ENCODE measurements around the gene ALDH3A2. TPM values are rescaled to one million over a fixed set of nuclear protein-coding genes. Genes with fewer than 3 reads are reported as not detected.

ALDH3A2 gene
- total RNA-seq, 1 experiment from 2014 or later: 44.4 TPM

DNA sequence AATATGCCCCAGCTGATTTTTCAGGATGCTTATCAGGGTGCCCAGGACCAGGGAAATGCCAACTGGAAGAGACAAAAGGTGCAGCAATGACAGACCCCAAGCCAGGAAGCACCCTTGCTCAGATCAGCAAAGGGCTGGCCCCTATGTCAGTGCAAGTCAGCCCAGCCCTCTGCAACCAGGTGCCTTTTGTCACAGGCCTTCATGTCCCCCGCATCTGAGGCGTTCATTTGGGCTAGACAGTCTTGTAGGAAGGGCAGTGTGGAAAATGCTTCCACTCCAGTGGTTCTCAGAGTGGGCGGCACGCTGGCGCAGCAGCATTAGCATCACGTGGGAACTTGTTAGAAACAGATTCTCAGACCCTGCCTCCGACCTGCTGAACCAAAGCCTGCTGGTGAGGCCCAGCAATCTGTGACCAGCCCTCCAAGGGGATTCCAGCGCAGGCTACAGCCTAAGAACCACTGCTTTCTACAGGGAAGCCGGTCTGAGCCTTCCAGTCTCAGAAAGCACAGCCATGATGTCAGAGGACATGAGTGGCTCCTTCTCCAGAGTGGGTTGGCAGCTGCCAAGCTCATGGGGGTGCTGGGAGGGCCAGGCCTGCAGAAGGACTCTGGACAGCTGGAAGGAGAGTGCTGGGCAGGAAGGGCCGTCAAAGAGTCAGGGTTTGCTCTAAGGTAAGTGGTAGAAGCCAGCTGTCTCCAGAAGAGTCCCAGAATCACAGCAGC, 54.7 kb downstream of the ALDH3A2 start:
- Histone ChIP-seq H3K27me3 (ENCODE audit: control insufficient read depth, insufficient read depth, low read length) (no peaks in the 10 kb centered on the region), H3K36me3 (ENCODE audit: control insufficient read depth, insufficient read depth, low read length) (no peaks in the 10 kb centered on the region), H3K4me3 (ENCODE audit: low read depth in 2 of 2, low read length in 2 of 2) (no peak overlapping the region), H3K9me3 (ENCODE audit: control insufficient read depth, insufficient read depth, low read depth, low read length) (no peaks in the 10 kb centered on the region), H3K27ac (ENCODE audit: low read length) (no peak overlapping the region), H3K4me1 (ENCODE audit: control insufficient read depth, insufficient read depth, low read length) (no peaks in the 10 kb centered on the region)
- BruUV-seq (replicated peaks): no TSS peak
- CTCF ChIA-PET: no interaction called here
- POLR2A ChIA-PET: no interaction called here
- no peak for ATAC-seq
- in situ Hi-C loops (cut with HindIII; ENCODE audit: low pct_unique_long_range_greater_than_20kb, low sequenced_read_pairs) (no loop called here), intact Hi-C loops (cut with micrococcal nuclease; ENCODE audit: unreplicated experiment) (no loop called here)
- no peak for DNase-seq (ENCODE audit: low read depth, low spot score)
- TF ChIP-seq SIN3A (IDR thresholded peaks at IDR 0.05; ENCODE audit: borderline replicate concordance, insufficient read depth, low read depth, low read length) (no peak), CTCF (IDR thresholded peaks at IDR 0.05) (no peak), TCF7L2 (IDR thresholded peaks at IDR 0.05; ENCODE audit: low read depth, low read length) (no peak), POLR2AphosphoS5 (IDR thresholded peaks at IDR 0.05; ENCODE audit: low read depth, low read length) (no peak)
- TF ChIP-seq, protein P1, sequence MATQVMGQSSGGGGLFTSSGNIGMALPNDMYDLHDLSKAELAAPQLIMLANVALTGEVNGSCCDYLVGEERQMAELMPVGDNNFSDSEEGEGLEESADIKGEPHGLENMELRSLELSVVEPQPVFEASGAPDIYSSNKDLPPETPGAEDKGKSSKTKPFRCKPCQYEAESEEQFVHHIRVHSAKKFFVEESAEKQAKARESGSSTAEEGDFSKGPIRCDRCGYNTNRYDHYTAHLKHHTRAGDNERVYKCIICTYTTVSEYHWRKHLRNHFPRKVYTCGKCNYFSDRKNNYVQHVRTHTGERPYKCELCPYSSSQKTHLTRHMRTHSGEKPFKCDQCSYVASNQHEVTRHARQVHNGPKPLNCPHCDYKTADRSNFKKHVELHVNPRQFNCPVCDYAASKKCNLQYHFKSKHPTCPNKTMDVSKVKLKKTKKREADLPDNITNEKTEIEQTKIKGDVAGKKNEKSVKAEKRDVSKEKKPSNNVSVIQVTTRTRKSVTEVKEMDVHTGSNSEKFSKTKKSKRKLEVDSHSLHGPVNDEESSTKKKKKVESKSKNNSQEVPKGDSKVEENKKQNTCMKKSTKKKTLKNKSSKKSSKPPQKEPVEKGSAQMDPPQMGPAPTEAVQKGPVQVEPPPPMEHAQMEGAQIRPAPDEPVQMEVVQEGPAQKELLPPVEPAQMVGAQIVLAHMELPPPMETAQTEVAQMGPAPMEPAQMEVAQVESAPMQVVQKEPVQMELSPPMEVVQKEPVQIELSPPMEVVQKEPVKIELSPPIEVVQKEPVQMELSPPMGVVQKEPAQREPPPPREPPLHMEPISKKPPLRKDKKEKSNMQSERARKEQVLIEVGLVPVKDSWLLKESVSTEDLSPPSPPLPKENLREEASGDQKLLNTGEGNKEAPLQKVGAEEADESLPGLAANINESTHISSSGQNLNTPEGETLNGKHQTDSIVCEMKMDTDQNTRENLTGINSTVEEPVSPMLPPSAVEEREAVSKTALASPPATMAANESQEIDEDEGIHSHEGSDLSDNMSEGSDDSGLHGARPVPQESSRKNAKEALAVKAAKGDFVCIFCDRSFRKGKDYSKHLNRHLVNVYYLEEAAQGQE (IDR thresholded peaks at IDR 0.05; ENCODE audit: insufficient read depth in 1 of 2, low read depth in 2 of 2, low read length in 1 of 2): no peak

- BruUV-seq (replicated peaks): no TSS peak
- POLR2A ChIA-PET: no interaction called here
- CTCF ChIA-PET: no interaction called here
- intact Hi-C loops (cut with micrococcal nuclease; ENCODE audit: unreplicated experiment): no loop called here
- TF ChIP-seq, protein P1 (IDR thresholded peaks at IDR 0.05; ENCODE audit: insufficient read depth in 1 of 2, low read depth in 2 of 2, low read length in 1 of 2): no peak
- TF ChIP-seq POLR2AphosphoS5 (IDR thresholded peaks at IDR 0.05; ENCODE audit: low read depth, low read length) (no peak), SIN3A (IDR thresholded peaks at IDR 0.05; ENCODE audit: borderline replicate concordance, insufficient read depth, low read depth, low read length) (no peak), CTCF (IDR thresholded peaks at IDR 0.05) (no peak), TCF7L2 (IDR thresholded peaks at IDR 0.05; ENCODE audit: low read depth, low read length) (no peak)
- H3K27me3 ChIP-seq (ENCODE audit: control insufficient read depth, insufficient read depth, low read length): no peaks in the 10 kb centered on the region
- DNase-seq (ENCODE audit: low read depth, low spot score) (no peak), ATAC-seq (no peak)
- H3K36me3 ChIP-seq (ENCODE audit: control insufficient read depth, insufficient read depth, low read length): no peaks in the 10 kb centered on the region
- H3K4me1 ChIP-seq (ENCODE audit: control insufficient read depth, insufficient read depth, low read length): no peaks in the 10 kb centered on the region
- H3K27ac ChIP-seq (ENCODE audit: low read length): no peak overlapping the region
- no peak overlapping the region for H3K4me3 ChIP-seq (ENCODE audit: low read depth in 2 of 2, low read length in 2 of 2)
- in situ Hi-C loops (cut with HindIII; ENCODE audit: low pct_unique_long_range_greater_than_20kb, low sequenced_read_pairs): no loop called here
- no peaks in the 10 kb centered on the region for H3K9me3 ChIP-seq (ENCODE audit: control insufficient read depth, insufficient read depth, low read depth, low read length)
These were observed 55.5 kb downstream of the ALDH3A2 start for GRCh38 chr17:19703828-19704613.
